NCI-H2081 (cell line): ENCODE data around the gene TET1.
"Not testable (repeated sequence)": the region's sequence is repeated elsewhere in the genome, so short reads cannot be mapped to it uniquely, and the experiment has no call there.

Experiments
- DNase-seq, 2 experiments: peaks; one replicate each; lab custom pipeline; 2025; lab: John Stamatoyannopoulos, UW

Gene TET1

GRCh38 chr10:68560186-68560942 is at the start of gene TET1:
TET1 (plus strand) TSS chr10:68560337; CDS start chr10:68572339, 12,002 bp downstream.
- peak; percentile 19 to 42 for DNase-seq

- not testable (repeated sequence) for DNase-seq
These were observed 43.9 kb upstream of the TET1 start for GRCh38 chr10:68516216-68516615.

DNA sequence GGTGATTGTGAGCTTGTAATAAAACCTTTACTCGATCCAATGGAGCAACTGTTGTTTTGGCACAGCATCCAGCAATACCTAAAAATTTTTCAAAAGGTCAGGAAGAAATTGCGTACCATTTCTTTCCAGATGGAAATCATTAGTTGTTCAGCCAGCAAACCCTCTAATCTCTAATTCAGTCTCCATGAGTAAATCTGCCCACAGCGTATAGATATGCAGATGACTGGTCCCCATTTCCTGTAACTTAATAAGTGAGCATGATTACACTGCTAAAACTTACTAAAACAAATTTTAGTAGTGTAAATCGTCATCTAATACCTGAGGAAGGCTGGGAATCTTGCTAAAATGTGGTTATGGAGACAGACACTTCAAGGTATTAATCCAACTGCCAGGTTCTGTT is 43.4 kb upstream of the TET1 start:
- no peak for DNase-seq

DNA sequence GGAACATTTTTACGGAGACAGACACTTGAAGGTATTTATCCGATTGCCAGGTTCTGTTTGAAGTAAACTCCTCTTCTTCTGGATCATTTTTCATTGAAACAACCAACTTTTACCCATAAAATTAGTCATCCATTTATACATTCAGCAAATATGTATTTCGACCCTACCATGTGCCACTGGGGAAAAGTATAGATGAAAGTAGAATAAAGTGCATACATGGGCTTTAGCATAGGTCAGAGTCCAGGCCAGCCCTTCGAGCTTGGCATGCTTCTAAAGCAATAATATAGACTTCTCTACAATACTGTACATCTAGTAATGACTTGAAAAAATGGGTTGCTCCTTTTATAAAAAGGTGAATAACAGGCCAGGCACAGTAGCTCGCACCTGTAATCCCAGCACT is 42.9 kb upstream of the TET1 start:
- no peak for DNase-seq

GRCh38 chr10:68518609-68519008 is 41.5 kb upstream of the TET1 start:
- DNase-seq, result not testable (repeated sequence)

GRCh38 chr10:68525490-68526038 is 34.6 kb upstream of the TET1 start:
- DNase-seq, result not testable (repeated sequence)

- no peak for DNase-seq
These were observed 33.4 kb upstream of the TET1 start for GRCh38 chr10:68526634-68527307.

DNA sequence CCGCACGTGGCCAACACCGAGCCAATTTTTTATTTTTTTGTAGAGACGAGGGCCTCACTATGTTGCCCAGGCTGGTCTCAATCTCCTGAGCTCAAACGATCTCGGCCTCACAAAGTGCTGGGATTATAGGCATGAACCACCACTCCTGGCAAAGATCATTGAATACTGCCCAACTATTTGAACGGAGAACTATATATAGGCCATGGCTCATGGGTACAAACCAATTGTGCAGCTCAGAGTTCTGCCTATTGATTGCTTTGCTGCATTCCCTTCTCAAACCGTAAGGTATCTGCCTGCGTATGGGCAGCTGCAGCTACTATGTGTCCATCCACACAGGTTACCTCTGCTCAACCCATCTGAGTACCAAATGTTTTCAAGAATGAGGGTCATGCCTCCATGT is 23.2 kb upstream of the TET1 start:
- no peak for DNase-seq

DNA sequence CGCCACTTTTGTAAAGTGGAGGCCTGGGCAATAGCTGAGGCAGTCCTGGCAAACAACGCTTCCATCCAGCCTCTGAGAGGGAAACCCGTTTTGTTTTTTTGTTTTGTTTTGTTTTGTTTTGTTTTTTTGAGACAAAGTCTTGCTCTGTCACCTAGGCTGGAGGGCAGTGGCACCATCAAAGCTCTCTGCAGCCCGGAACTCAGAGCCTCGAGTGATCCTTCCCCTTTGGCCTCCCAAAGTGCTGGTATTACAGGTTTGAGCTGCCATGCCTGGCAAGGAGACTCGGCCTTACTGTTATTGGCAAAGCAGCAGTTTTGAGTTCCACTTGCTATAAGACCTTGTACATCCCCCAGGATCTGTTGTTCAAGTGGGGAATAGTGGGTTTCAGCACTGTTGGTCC is 22.3 kb upstream of the TET1 start:
- no peak for DNase-seq

DNA sequence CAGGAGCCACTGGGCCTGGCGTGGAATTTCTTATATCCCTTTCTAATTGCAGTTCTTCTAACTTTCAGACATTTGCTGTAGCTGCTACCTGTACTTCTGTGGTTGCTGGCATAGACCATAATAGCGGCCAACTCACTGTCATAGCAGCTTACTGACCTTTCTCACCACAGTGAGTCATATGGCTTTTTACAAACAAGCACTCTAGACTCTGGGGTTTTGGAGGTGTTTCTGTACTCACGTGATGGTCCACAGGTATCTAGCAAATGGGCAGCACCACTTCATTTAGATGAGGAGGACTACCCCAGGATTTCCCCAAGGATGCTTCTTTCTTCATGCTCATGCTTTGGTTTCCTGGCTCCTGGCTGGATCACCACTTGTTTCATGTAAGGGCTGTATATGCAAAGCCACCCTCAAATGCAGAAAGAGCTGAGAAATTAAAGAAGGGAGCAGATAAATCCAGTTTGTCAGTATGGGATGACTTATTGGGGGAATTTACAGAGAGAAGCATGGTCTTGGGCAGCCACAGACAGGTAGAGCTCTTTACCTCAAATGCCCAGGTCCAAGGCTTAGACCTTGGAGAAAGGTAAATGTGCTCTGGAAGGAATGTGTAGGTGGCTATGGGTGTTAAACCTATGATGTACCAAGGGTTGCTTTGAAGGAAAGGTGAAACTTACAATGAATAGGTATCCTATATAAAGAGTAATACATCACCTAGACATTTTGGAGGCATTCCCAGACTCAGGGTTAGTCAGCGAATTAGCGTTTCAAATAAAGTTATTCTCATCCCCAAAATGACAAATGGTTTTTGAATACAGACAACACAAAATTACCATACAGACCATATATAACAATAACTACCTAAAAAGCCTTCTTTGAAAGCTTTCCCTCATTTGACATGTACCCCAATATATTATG is 16.9 kb upstream of the TET1 start:
- no peak for DNase-seq

DNA sequence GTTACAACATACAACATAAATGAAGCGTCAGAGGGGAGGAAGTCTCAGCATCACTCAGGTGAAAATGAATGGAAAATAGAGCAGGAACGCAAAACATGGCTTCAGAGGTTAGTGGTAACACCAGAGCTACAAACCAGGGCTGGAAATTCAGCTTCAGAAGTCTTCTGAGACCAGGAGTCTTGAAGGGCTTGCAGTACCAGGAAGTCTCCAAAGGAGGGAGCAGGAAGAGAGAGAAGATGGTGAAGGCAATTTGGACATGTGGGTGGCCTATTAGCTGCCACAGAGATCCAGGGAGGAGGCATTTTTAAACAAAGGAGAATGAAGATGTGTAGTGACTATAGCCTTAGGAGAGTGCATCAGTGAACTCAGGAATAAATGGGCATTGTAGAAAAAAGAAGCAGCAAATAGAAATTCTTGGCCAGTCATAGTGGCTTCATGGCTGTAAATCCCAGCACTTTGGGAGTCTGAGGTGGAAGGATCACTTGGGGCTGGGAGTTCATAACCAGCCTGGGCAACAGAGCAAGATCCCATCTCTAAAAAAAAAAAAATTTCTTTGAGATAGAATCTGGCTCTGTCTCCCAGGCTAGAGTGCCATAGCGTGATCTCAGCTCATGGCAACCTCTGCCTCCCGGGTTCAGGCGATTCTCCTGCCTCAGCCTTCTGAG is 9.3 kb upstream of the TET1 start:
- DNase-seq, result peak; percentile 25 to 46

DNA sequence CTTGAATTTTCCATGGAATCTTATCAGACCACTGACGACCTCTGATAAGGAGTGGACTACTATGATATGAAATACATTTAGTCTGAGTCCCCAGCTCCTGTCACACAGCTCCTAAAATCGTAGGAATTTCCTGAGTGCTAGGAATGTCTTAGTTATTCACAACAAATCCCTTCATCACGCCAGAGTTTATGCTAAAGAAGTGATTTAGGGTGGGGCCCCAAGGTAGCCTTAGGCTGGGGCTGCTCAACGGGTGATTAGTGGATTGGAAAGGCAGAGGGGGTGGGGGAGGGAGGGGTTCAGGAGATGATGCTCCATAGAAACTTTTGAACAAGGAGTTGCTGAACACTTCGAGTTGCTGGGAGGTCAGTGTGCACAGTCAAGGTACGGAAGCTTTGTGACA is 7.0 kb upstream of the TET1 start:
- DNase-seq, result no peak

GRCh38 chr10:68553599-68553998 is 6.5 kb upstream of the TET1 start:
- no peak for DNase-seq

GRCh38 chr10:68558478-68558877 is 1.7 kb upstream of the TET1 start:
- no peak for DNase-seq

GRCh38 chr10:68559251-68559650 is 886 bp upstream of the TET1 start:
- DNase-seq, result no peak

DNA sequence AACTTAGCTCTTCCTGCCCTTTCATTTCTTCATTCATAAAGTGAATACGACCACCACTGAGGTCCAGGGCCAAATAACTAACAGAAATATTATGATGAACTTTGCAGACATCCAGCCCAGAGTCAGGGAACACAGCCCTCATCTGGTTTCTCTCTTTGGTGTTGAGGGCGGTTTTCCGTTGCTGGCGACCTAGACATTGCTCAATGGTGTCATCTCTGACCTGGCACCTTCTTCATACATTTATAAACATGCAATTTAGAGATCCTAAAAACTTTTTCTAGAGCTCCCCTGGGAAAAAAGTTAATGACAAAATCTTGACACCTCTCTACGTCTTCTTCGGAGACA is 324 bp upstream of the TET1 start:
- peak in 1 of 2 experiments; percentile 10 for DNase-seq

GRCh38 chr10:68560943-68561864 is 1.1 kb downstream of the TET1 start:
- peak in 1 of 2 experiments; percentile 19 for DNase-seq

DNA sequence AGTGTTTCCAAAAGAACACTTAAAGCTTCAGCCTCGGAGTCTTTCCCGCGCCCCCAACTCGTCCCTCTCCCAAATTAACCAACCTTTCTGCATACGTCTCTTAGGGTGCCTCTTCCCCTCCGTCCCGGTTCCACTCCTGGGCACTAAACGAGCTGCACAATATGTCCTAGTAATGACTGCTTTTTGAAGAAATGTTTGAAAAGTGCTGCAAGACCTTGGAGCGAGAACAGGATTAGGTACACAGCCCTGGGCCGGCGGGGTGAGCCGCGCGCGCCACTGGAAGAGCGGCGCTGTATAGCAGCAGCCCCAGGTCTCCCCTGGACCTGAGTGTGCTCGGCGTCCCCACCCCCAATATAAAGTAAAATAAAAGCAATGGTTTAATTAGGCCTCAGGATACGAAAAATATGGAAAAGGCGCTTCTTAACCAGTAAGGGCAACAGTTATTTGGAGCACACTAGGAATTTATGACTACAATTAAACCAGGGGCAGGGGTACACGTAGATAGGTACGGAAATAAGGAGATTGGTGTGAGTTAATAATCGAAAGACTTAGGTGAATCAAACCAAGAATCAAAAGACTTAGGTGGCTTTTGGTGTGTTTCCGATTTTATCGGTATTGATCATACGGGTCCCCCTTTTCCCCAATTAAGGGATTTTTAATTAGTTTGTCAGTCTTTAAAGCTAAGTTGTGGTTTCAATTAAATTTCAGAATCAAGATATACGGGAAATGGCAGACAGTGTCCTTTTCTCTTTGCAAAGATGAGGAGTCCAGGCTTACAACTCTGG is 1.9 kb downstream of the TET1 start:
- peak in 1 of 2 experiments; percentile 49 for DNase-seq

GRCh38 chr10:68562661-68563570 is 2.8 kb downstream of the TET1 start:
- DNase-seq, result peak; percentile 25
